GM10266 (cell line): ENCODE data around the gene DDB1.

ENCODE experiments used
- DNase-seq: peaks from one replicate; pipeline ENCODE4 v3.0.0; 2012; ENCODE audit errors: extremely low spot score
- CTCF ChIP-seq: IDR thresholded peaks from 2 replicates; pipeline ENCODE4 v1.5.1; 2012; ENCODE audit warnings: mild to moderate bottlenecking, low read depth; ENCODE audit not compliant: control insufficient read depth, insufficient read depth; ENCODE audit errors: missing control alignments

DDB1 gene

GRCh38 chr11:61347916-61348461 lies 15.1 kb upstream of the DDB1 start:
- no peak for DNase-seq
- TF ChIP-seq CTCF: no peak

GRCh38 chr11:61345954-61346843 lies 13.3 kb upstream of the DDB1 start:
- no peak for DNase-seq
- no peak for TF ChIP-seq CTCF

GRCh38 chr11:61345170-61345610 lies 12.3 kb upstream of the DDB1 start:
- no peak for TF ChIP-seq CTCF
- DNase-seq: no peak

- TF ChIP-seq CTCF: no peak
- no peak for DNase-seq
Observed at GRCh38 chr11:61343792-61344745, 11.2 kb upstream of the DDB1 start.

GRCh38 chr11:61342207-61342803 lies 9.4 kb upstream of the DDB1 start:
- TF ChIP-seq CTCF: no peak
- no peak for DNase-seq

GRCh38 chr11:61341706-61342105 lies 8.8 kb upstream of the DDB1 start:
- no peak for DNase-seq

More at GRCh38 chr11:61341706-61342105, 8.8 kb upstream of the DDB1 start:
- no peak for TF ChIP-seq CTCF
